PC-3 (cell line): Measurements from ENCODE around the gene KRT12. TPM values are rescaled to one million over a fixed set of nuclear protein-coding genes. Genes with fewer than 3 reads are reported as not detected.

Source experiments
- ATAC-seq: fragments of 200-7000 bp; cut with Tn5 transposase; 2 replicates; pipeline ENCODE4 v1.9.1; 2020; ENCODE audit warnings: mild to moderate bottlenecking, moderate library complexity
- BruUV-seq: library from RNA; stranded (reverse); fragments of 400-500 nt; replicated peaks from 2 replicates; lab custom pipeline; 2021; lab: Mats Ljungman, UMichigan
- CTCF ChIA-PET: fragments of 300-600 bp; sonication (Branson Sonifier 250); formaldehyde crosslinking; loops from one replicate; lab custom pipeline; 2022; ENCODE audit warnings: antibody characterized with exemption; lab: Charles Lee
- POLR2A ChIA-PET: fragments of 300-600 bp; sonication (Branson Sonifier 250); formaldehyde crosslinking; loops from one replicate; lab custom pipeline; 2022; ENCODE audit warnings: antibody characterized with exemption; ENCODE audit not compliant: unreplicated experiment; lab: Charles Lee
- DNase-seq: peaks from one replicate; pipeline ENCODE4 v3.0.0-alpha.2; 2015
- H2AFZ ChIP-seq: fragments of 300-600 bp; sonication (generic); 2 replicates; pipeline ENCODE4 v1.6.0; 2016; ENCODE audit warnings: antibody characterized with exemption, low read length
- H3F3A ChIP-seq: fragments of 300-600 bp; sonication (generic); one replicate; pipeline ENCODE4 v1.6.0; 2017; ENCODE audit warnings: antibody characterized with exemption, low read length, control low read depth, mild to moderate bottlenecking; ENCODE audit not compliant: unreplicated experiment
- H3K27ac ChIP-seq: fragments of 300-600 bp; sonication (generic); 2 replicates; pipeline ENCODE4 v1.5.1; 2016; ENCODE audit warnings: mild to moderate bottlenecking, low read length
- H3K27me3 ChIP-seq: fragments of 300-600 bp; sonication (generic); 2 replicates; pipeline ENCODE4 v1.6.1; 2016; ENCODE audit warnings: low read length, mixed read lengths
- H3K36me3 ChIP-seq: fragments of 300-600 bp; sonication (generic); 2 replicates; pipeline ENCODE4 v1.6.1; 2016; ENCODE audit warnings: low read depth, mixed run types, low read length, mixed read lengths
- H3K4me1 ChIP-seq: fragments of 300-600 bp; sonication (generic); 2 replicates; pipeline ENCODE4 v1.5.1; 2016; ENCODE audit warnings: low read length; ENCODE audit not compliant: insufficient read depth
- H3K4me2 ChIP-seq: fragments of 300-600 bp; sonication (generic); 2 replicates; pipeline ENCODE4 v1.6.0; 2016; ENCODE audit warnings: low read length
- H3K4me3 ChIP-seq: fragments of 300-600 bp; sonication (generic); 2 replicates; pipeline ENCODE4 v1.5.1; 2016; ENCODE audit warnings: mild to moderate bottlenecking, low read length, mixed read lengths
- H3K79me2 ChIP-seq: fragments of 300-600 bp; sonication (generic); 2 replicates; pipeline ENCODE4 v1.6.1; 2017; ENCODE audit warnings: low read length, mixed read lengths
- H3K9ac ChIP-seq: fragments of 300-600 bp; sonication (generic); 2 replicates; pipeline ENCODE4 v1.6.0; 2016; ENCODE audit warnings: mild to moderate bottlenecking, low read length
- H3K9me2 ChIP-seq: fragments of 300-600 bp; sonication (generic); replicated peaks from 2 replicates; pipeline ENCODE4 v1.6.1; 2016; ENCODE audit warnings: mixed run types, low read length, mixed read lengths
- H3K9me3 ChIP-seq: fragments of 300-600 bp; sonication (generic); 2 replicates; pipeline ENCODE4 v1.6.1; 2016; ENCODE audit warnings: low read length, mixed read lengths
- H4K20me1 ChIP-seq: fragments of 300-600 bp; sonication (generic); 2 replicates; pipeline ENCODE4 v1.6.1; 2016; ENCODE audit warnings: low read length, mixed read lengths
- EZH2 ChIP-seq: fragments of 300-600 bp; sonication (generic); IDR thresholded peaks from one replicate; pipeline ENCODE4 v1.6.1; 2017; ENCODE audit warnings: antibody characterized with exemption, mild to moderate bottlenecking, low read length; ENCODE audit not compliant: unreplicated experiment
- EZH2phosphoT487 ChIP-seq: fragments of 300-600 bp; sonication (generic); IDR thresholded peaks from 2 replicates; pipeline ENCODE4 v1.6.1; 2018; ENCODE audit warnings: mild to moderate bottlenecking, antibody characterized with exemption, low read length, borderline replicate concordance
- intact Hi-C: fragments of 100-400 bp; cut with micrococcal nuclease; formaldehyde crosslinking; loops from 2 replicates; pipeline ENCODE4 v1.9.0; 2023
- total RNA-seq: library from RNA; depleted of rRNA; stranded (reverse); fragments of >200 nt; gene quantifications from 2 replicates; pipeline ENCODE4 v1.2.3, GENCODE V29; 2014
- TF ChIP-seq, protein P1 (sequence below): fragments of 300-600 bp; sonication (generic); conservative IDR thresholded peaks from 2 replicates; pipeline ENCODE4 v1.5.1; 2017; ENCODE audit warnings: antibody characterized with exemption, low read depth, mild to moderate bottlenecking, low read length

KRT12 gene
- total RNA-seq, 1 experiment from 2014 or later = not detected

DNA sequence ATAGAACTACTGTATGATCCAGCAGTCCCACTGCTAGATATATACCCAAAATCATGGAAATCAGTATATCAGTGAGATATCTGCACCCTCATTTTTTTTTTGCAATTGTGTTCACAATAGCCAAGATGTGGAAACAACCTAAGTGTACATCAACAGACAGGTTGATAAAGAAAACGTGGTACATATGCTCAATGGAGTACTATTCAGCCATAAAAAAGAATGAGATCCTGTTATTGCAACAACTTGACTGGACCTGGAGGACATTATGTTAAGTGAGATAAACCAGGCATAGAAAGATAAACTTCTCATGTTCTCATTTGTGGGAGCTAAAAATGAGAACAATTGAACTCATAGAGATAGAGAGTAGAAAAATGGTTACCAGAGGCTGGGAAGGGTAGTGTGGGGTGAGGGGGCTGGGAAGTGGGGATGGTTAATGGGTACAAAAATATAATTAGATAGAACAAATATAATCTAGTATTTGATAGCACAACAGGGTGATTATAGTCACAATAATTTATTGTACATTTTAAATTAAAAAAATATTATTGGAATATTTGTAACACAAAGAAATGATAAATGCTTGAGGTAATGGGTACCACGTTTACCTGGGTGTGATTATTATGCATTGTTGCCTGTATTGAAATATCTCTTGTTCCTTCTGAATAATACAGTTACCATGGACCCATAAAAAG is 36.8 kb downstream of the KRT12 start:
- ChIA-PET POLR2A (no interaction called here), CTCF (no interaction called here)
- H3K4me1 ChIP-seq = peaks cover 10% of the 10 kb centered on the region; the same call in 1 of the 2 replicates
- DNase-seq (no peak), ATAC-seq (no peak)
- H3K9ac ChIP-seq = no peak overlapping the region
- no peaks in the 10 kb centered on the region for H3K9me2 ChIP-seq
- no peak overlapping the region for H3K4me2 ChIP-seq
- no peaks in the 10 kb centered on the region for H3K36me3 ChIP-seq
- no peak for TF ChIP-seq EZH2phosphoT487
- TF ChIP-seq, protein P1, sequence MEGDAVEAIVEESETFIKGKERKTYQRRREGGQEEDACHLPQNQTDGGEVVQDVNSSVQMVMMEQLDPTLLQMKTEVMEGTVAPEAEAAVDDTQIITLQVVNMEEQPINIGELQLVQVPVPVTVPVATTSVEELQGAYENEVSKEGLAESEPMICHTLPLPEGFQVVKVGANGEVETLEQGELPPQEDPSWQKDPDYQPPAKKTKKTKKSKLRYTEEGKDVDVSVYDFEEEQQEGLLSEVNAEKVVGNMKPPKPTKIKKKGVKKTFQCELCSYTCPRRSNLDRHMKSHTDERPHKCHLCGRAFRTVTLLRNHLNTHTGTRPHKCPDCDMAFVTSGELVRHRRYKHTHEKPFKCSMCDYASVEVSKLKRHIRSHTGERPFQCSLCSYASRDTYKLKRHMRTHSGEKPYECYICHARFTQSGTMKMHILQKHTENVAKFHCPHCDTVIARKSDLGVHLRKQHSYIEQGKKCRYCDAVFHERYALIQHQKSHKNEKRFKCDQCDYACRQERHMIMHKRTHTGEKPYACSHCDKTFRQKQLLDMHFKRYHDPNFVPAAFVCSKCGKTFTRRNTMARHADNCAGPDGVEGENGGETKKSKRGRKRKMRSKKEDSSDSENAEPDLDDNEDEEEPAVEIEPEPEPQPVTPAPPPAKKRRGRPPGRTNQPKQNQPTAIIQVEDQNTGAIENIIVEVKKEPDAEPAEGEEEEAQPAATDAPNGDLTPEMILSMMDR = no peak
- no peak for TF ChIP-seq EZH2
- no peak overlapping the region for H2AFZ ChIP-seq
- H3F3A ChIP-seq = no peaks in the 10 kb centered on the region
- H3K9me3 ChIP-seq = no peaks in the 10 kb centered on the region
- H3K4me3 ChIP-seq = no peak overlapping the region
- H3K27me3 ChIP-seq = no peaks in the 10 kb centered on the region
- intact Hi-C loops = no loop called here
- H3K27ac ChIP-seq = no peak overlapping the region
- H4K20me1 ChIP-seq = no peaks in the 10 kb centered on the region
- no TSS peak for BruUV-seq
- no peaks in the 10 kb centered on the region for H3K79me2 ChIP-seq

GRCh38 chr17:40828454-40829044 is 38.5 kb downstream of the KRT12 start:
- no peak overlapping the region for H3K4me2 ChIP-seq
- no peaks in the 10 kb centered on the region for H4K20me1 ChIP-seq
- no peak overlapping the region for H3K4me3 ChIP-seq
- H3K9me3 ChIP-seq = no peaks in the 10 kb centered on the region
- no peaks in the 10 kb centered on the region for H3K9me2 ChIP-seq
- TF ChIP-seq EZH2phosphoT487 (no peak), EZH2 (no peak)
- TF ChIP-seq, protein P1 = no peak
- no peaks in the 10 kb centered on the region for H3K27me3 ChIP-seq
- peaks cover 10% of the 10 kb centered on the region; the same call in 1 of the 2 replicates for H3K4me1 ChIP-seq
- intact Hi-C loops = no loop called here
- ChIA-PET POLR2A (no interaction called here), CTCF (no interaction called here)
- DNase-seq (no peak), ATAC-seq (no peak)
- BruUV-seq = no TSS peak
- H3F3A ChIP-seq = no peaks in the 10 kb centered on the region
- H3K9ac ChIP-seq = no peak overlapping the region
- no peaks in the 10 kb centered on the region for H3K79me2 ChIP-seq
- no peaks in the 10 kb centered on the region for H3K36me3 ChIP-seq
- H3K27ac ChIP-seq = 0 out of 2 replicates have a peak overlapping the region, but pooled peaks have one; percentile 3
- H2AFZ ChIP-seq = no peak overlapping the region
